ENCODE results near the gene GNA15. TPM values are rescaled to one million over a fixed set of nuclear protein-coding genes. Genes with fewer than 3 reads are reported as not detected.

The GNA15 gene
- polyA plus RNA-seq, 3 donors = 38.7 to 45.0 (median 41.3) TPM

- 100% methylated on average over 4 of the region's 8 CpGs for WGBS (ENCODE audit: insufficient coverage)
- H2AFZ ChIP-seq (ENCODE audit: insufficient read depth, low read depth, low read length, poor library complexity, severe bottlenecking) = no peak overlapping the region
- H3K9me3 ChIP-seq (replicated peaks in 1 of 2; ENCODE audit: control insufficient read depth in 1 of 2, insufficient read depth in 1 of 2, low read length in 2 of 2) = peaks cover 10 to 12% of the 10 kb centered on the region in 2 donors
- H3K4me2 ChIP-seq (replicated peaks; ENCODE audit: extremely low read depth, low read length, poor library complexity, severe bottlenecking) = no peak overlapping the region
- no peak for DNase-seq
- no peaks in the 10 kb centered on the region for H3K27me3 ChIP-seq (ENCODE audit: control insufficient read depth in 2 of 2, insufficient read depth in 2 of 2, low read length in 2 of 2)
- Mint-ChIP-seq H3K27ac (peak overlapping the region in 1 of 7 donors; percentile 40), H3K4me3 (no peak overlapping the region), H3K36me3 (peaks cover 26 to 78% of the 10 kb centered on the region in 2 donors), H3K4me1 (peaks cover 20% of the 10 kb centered on the region), H3K27me3 (ENCODE audit: low read depth in 3 of 3) (peaks cover 0 to 4% (median 0%) of the 10 kb centered on the region in 3 donors), H3K9me3 (peaks cover 7 to 13% (median 10%) of the 10 kb centered on the region in 7 donors)
- peaks cover 17% of the 10 kb centered on the region for H3K79me2 ChIP-seq (ENCODE audit: insufficient read depth, low read length)
- H3K27ac ChIP-seq (ENCODE audit: low read depth in 1 of 2, low read length in 2 of 2) = no peak overlapping the region
- peaks cover 15% of the 10 kb centered on the region for H4K20me1 ChIP-seq (ENCODE audit: insufficient read depth, low read length)
- no peak overlapping the region for H3K9ac ChIP-seq (ENCODE audit: insufficient read depth, low read length, poor library complexity, severe bottlenecking)
- peaks cover 74 to 90% of the 10 kb centered on the region in 2 donors for H3K36me3 ChIP-seq (replicated peaks in 1 of 2; ENCODE audit: control insufficient read depth in 1 of 2, insufficient read depth in 2 of 2, low read length in 2 of 2)
- TF ChIP-seq CTCF (IDR thresholded peaks at IDR 0.05) = no peak
- intact Hi-C loops (cut with micrococcal nuclease) = no loop called here
- peaks cover 21 to 25% of the 10 kb centered on the region in 2 donors for H3K4me1 ChIP-seq (ENCODE audit: control insufficient read depth in 1 of 2, insufficient read depth in 2 of 2, low read length in 2 of 2)
- H3K4me3 ChIP-seq (replicated peaks in 1 of 3; ENCODE audit: low read depth in 2 of 3, low read length in 3 of 3) = no peak overlapping the region
These were observed 23.7 kb downstream of the GNA15 start for GRCh38 chr19:3159565-3159964.

- Histone ChIP-seq H3K9ac (ENCODE audit: insufficient read depth, low read length, poor library complexity, severe bottlenecking) (no peak overlapping the region), H2AFZ (ENCODE audit: insufficient read depth, low read depth, low read length, poor library complexity, severe bottlenecking) (no peak overlapping the region), H4K20me1 (ENCODE audit: insufficient read depth, low read length) (peaks cover 9% of the 10 kb centered on the region), H3K27me3 (ENCODE audit: control insufficient read depth in 2 of 2, insufficient read depth in 2 of 2, low read length in 2 of 2) (no peaks in the 10 kb centered on the region), H3K9me3 (replicated peaks in 1 of 2; ENCODE audit: control insufficient read depth in 1 of 2, insufficient read depth in 1 of 2, low read length in 2 of 2) (peaks cover 10 to 12% of the 10 kb centered on the region in 2 donors), H3K4me2 (replicated peaks; ENCODE audit: extremely low read depth, low read length, poor library complexity, severe bottlenecking) (no peak overlapping the region), H3K36me3 (replicated peaks in 1 of 2; ENCODE audit: control insufficient read depth in 1 of 2, insufficient read depth in 2 of 2, low read length in 2 of 2) (peaks cover 71 to 86% of the 10 kb centered on the region in 2 donors), H3K27ac (ENCODE audit: low read depth in 1 of 2, low read length in 2 of 2) (peak overlapping the region in 1 of 2 donors; percentile 51), H3K79me2 (ENCODE audit: insufficient read depth, low read length) (peaks cover 17% of the 10 kb centered on the region), H3K4me1 (ENCODE audit: control insufficient read depth in 1 of 2, insufficient read depth in 2 of 2, low read length in 2 of 2) (peaks cover 21 to 25% of the 10 kb centered on the region in 2 donors), H3K4me3 (replicated peaks in 1 of 3; ENCODE audit: low read depth in 2 of 3, low read length in 3 of 3) (no peak overlapping the region)
- TF ChIP-seq CTCF (IDR thresholded peaks at IDR 0.05) = no peak
- no peak for DNase-seq
- H3K4me3 Mint-ChIP-seq = no peak overlapping the region
- H3K27me3 Mint-ChIP-seq (ENCODE audit: low read depth in 3 of 3) = peaks cover 0 to 2% (median 0%) of the 10 kb centered on the region in 3 donors
- peaks cover 25% of the 10 kb centered on the region for H3K4me1 Mint-ChIP-seq
- peaks cover 7 to 13% (median 10%) of the 10 kb centered on the region in 7 donors for H3K9me3 Mint-ChIP-seq
- intact Hi-C loops (cut with micrococcal nuclease) = loop anchor here (5.0 kb wide), 1 partner anchor 33 kb away; no protein-coding TSS in a partner anchor
- H3K36me3 Mint-ChIP-seq = peaks cover 26 to 78% of the 10 kb centered on the region in 2 donors
- peak overlapping the region in 5 of 7 donors; percentile 1 to 84 (median 60) for H3K27ac Mint-ChIP-seq
- WGBS (ENCODE audit: insufficient coverage) = 83% methylated on average over 1 of the region's 3 CpGs
These were observed 24.4 kb downstream of the GNA15 start for GRCh38 chr19:3160219-3160618.
